Activated CD4-positive, alpha-beta T cell treated with anti-CD3 and anti-CD28 coated beads, Interleukin-10, Interleukin-2, amounts not matched to agents 100 ng/mL and 50 ng/mL, durations not matched to agents 16 hours and 8 hours (primary cell): Measurements from ENCODE around the gene DOC2B.

Experiments used
- DNase-seq: peaks from one replicate; pipeline ENCODE4 v3.0.0-alpha.2; 2020

Gene DOC2B

GRCh38 chr17:160336-160735 is 21.1 kb downstream of the DOC2B start:
- DNase-seq, result no peak

- DNase-seq, result no peak
Measured at GRCh38 chr17:159609-160008, 21.8 kb downstream of the DOC2B start.

GRCh38 chr17:158379-158778 is 23.1 kb downstream of the DOC2B start:
- DNase-seq, result no peak

GRCh38 chr17:157901-158300 is 23.5 kb downstream of the DOC2B start:
- DNase-seq, result no peak

GRCh38 chr17:156946-157345 is 24.5 kb downstream of the DOC2B start:
- DNase-seq, result no peak

GRCh38 chr17:156094-156621 is 25.3 kb downstream of the DOC2B start:
- DNase-seq, result no peak

- no peak for DNase-seq
Measured at GRCh38 chr17:155576-155975, 25.9 kb downstream of the DOC2B start.

GRCh38 chr17:153851-154250 is 27.6 kb downstream of the DOC2B start:
- no peak for DNase-seq

- DNase-seq, result no peak
Measured at GRCh38 chr17:152860-153420, 28.5 kb downstream of the DOC2B start.

- DNase-seq, result no peak
Measured at GRCh38 chr17:151886-152859, 29.3 kb downstream of the DOC2B start.

GRCh38 chr17:151004-151403 is 30.4 kb downstream of the DOC2B start:
- DNase-seq, result no peak

- DNase-seq, result no peak
Measured at GRCh38 chr17:149897-150584, 31.4 kb downstream of the DOC2B start.

GRCh38 chr17:149231-149630 is 32.2 kb downstream of the DOC2B start:
- no peak for DNase-seq

GRCh38 chr17:148757-149156 is 32.7 kb downstream of the DOC2B start:
- DNase-seq, result no peak

- no peak for DNase-seq
Measured at GRCh38 chr17:147796-148740, 33.4 kb downstream of the DOC2B start.

- no peak for DNase-seq
Measured at GRCh38 chr17:146983-147761, 34.3 kb downstream of the DOC2B start.

GRCh38 chr17:146546-146945 is 34.9 kb downstream of the DOC2B start:
- no peak for DNase-seq

- no peak for DNase-seq
Measured at GRCh38 chr17:145671-146541, 35.5 kb downstream of the DOC2B start.

- no peak for DNase-seq
Measured at GRCh38 chr17:144936-145670, 36.3 kb downstream of the DOC2B start.

- peak; percentile 87 for DNase-seq
Measured at GRCh38 chr17:143785-144281, 37.6 kb downstream of the DOC2B start.
